ENCODE data around the gene SNX24. TPM values are rescaled to one million over a fixed set of nuclear protein-coding genes. Genes with fewer than 3 reads are reported as not detected.

SNX24 gene
- polyA plus RNA-seq, 2 of the 4 experiments (the other 2 are of a cell fraction), result 20.4 to 22.4 TPM

- Histone ChIP-seq H3K4me2 (no peak overlapping the region), H3K9me3 (no peaks in the 10 kb centered on the region), H3K4me1 (peaks cover 4% of the 10 kb centered on the region; the same call in 1 of the 3 replicates), H3K4me3 (no peak overlapping the region), H3K27ac (no peak overlapping the region)
- DNase-seq (ENCODE audit: low read depth in 1 of 2, low spot score in 1 of 2), result no peak
- no peak for ATAC-seq
- TF ChIP-seq EP300 (IDR thresholded peaks at IDR 0.05) (no peak), HDAC2 (IDR thresholded peaks at IDR 0.05) (no peak), SMC3 (IDR thresholded peaks at IDR 0.05) (no peak), TFCP2L1 (CRISPR knock-in tag; IDR thresholded peaks at IDR 0.05) (no peak), CBX8 (IDR thresholded peaks at IDR 0.05) (no peak), TP53 (CRISPR knock-in tag; IDR thresholded peaks at IDR 0.05) (no peak), FOSL2 (IDR thresholded peaks at IDR 0.05) (no peak), FOSL2 (CRISPR knock-in tag; IDR thresholded peaks at IDR 0.05) (no peak), CBX2 (IDR thresholded peaks at IDR 0.05; ENCODE audit: borderline replicate concordance, low read depth) (no peak), EHF (CRISPR knock-in tag; IDR thresholded peaks at IDR 0.05) (no peak), KDM5A (IDR thresholded peaks at IDR 0.05) (no peak), MAZ (IDR thresholded peaks at IDR 0.05; ENCODE audit: borderline replicate concordance, low read depth, low read length) (no peak), HEYL (CRISPR knock-in tag; IDR thresholded peaks at IDR 0.05) (no peak), RAD21 (conservative IDR thresholded peaks at IDR 0.05 in 1 of 2, IDR thresholded peaks at IDR 0.05 in 1 of 2) (no peak)
- TF ChIP-seq, protein P1, sequence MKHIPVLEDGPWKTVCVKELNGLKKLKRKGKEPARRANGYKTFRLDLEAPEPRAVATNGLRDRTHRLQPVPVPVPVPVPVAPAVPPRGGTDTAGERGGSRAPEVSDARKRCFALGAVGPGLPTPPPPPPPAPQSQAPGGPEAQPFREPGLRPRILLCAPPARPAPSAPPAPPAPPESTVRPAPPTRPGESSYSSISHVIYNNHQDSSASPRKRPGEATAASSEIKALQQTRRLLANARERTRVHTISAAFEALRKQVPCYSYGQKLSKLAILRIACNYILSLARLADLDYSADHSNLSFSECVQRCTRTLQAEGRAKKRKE (CRISPR knock-in tag; IDR thresholded peaks at IDR 0.05; ENCODE audit: low read depth), result no peak
- TF ChIP-seq, protein P2, sequence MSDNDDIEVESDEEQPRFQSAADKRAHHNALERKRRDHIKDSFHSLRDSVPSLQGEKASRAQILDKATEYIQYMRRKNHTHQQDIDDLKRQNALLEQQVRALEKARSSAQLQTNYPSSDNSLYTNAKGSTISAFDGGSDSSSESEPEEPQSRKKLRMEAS (IDR thresholded peaks at IDR 0.05), result no peak
- 79% methylated on average over 5 of the region's 5 CpGs for WGBS (ENCODE audit: missing lambda C conversion rate)
- no peak for FAIRE-seq
- ChIA-PET CTCF (interaction anchor here (1.8 kb wide), 1 partner anchor 13 kb away, joined by 3 read pairs; no protein-coding TSS in a partner anchor), POLR2A (no interaction called here)
These were observed 70.5 kb downstream of the SNX24 start for GRCh38 chr5:122915717-122916461.

DNA sequence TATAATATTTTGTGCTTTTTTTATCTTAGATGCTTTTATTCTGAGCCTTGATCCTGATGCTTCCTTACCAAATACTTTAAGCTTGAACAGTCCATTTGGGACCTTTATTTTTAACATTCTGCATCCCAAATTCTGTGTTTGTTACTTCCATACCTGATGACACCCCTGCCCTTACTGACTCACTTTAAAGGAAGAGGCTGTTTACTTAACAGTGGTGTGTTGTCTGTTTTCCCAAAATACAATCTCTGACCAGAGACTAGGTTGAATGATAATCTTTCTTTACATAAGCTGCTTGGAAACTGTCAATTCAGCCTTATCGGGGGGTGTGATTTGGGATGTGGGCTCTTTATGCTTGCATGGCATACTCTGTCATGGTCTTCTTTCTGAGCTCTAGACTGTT lies 71.1 kb downstream of the SNX24 start:
- Histone ChIP-seq H3K9me3 (no peaks in the 10 kb centered on the region), H3K4me2 (no peak overlapping the region), H3K27ac (no peak overlapping the region), H3K4me3 (no peak overlapping the region), H3K4me1 (peaks cover 4% of the 10 kb centered on the region; the same call in 1 of the 3 replicates)
- ChIA-PET CTCF (interaction anchor here (1.8 to 2.2 kb wide), 2 partner anchors 10 to 12 kb away, joined by 3 to 5 read pairs; no protein-coding TSS in a partner anchor), POLR2A (no interaction called here)
- ATAC-seq (no peak), DNase-seq (ENCODE audit: low read depth in 1 of 2, low spot score in 1 of 2) (no peak), FAIRE-seq (no peak)
- no peak for TF ChIP-seq HOXB13 (CRISPR knock-in tag; IDR thresholded peaks at IDR 0.05; ENCODE audit: low read depth)
- no peak for TF ChIP-seq HOXB5 (CRISPR knock-in tag; IDR thresholded peaks at IDR 0.05)
- TF ChIP-seq, protein P3, sequence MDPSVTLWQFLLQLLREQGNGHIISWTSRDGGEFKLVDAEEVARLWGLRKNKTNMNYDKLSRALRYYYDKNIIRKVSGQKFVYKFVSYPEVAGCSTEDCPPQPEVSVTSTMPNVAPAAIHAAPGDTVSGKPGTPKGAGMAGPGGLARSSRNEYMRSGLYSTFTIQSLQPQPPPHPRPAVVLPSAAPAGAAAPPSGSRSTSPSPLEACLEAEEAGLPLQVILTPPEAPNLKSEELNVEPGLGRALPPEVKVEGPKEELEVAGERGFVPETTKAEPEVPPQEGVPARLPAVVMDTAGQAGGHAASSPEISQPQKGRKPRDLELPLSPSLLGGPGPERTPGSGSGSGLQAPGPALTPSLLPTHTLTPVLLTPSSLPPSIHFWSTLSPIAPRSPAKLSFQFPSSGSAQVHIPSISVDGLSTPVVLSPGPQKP (IDR thresholded peaks at IDR 0.05; ENCODE audit: low read depth, low read length), result no peak
- TF ChIP-seq HEYL (CRISPR knock-in tag; IDR thresholded peaks at IDR 0.05), result no peak
- no peak for TF ChIP-seq ZC3H11A (IDR thresholded peaks at IDR 0.05)
- no peak for TF ChIP-seq BHLHE40 (IDR thresholded peaks at IDR 0.05; ENCODE audit: low read depth, low read length)
- no peak for TF ChIP-seq HDAC2 (IDR thresholded peaks at IDR 0.05)
- no peak for TF ChIP-seq JUNB (IDR thresholded peaks at IDR 0.05)
- no peak for TF ChIP-seq NR3C1 (IDR thresholded peaks at IDR 0.05)
- no peak for TF ChIP-seq NPAS2 (CRISPR knock-in tag; IDR thresholded peaks at IDR 0.05; ENCODE audit: borderline replicate concordance)
- WGBS (ENCODE audit: missing lambda C conversion rate), result 83% methylated on average over 1 of the region's 1 CpG

- 87% methylated on average over 1 of the region's 1 CpG for WGBS (ENCODE audit: missing lambda C conversion rate)
- ChIA-PET POLR2A (no interaction called here), CTCF (no interaction called here)
- Histone ChIP-seq H3K4me3 (no peak overlapping the region), H3K4me2 (no peak overlapping the region), H3K27ac (no peak overlapping the region), H3K9me3 (no peaks in the 10 kb centered on the region), H3K4me1 (peaks cover 4% of the 10 kb centered on the region; the same call in 1 of the 3 replicates)
- TF ChIP-seq MYC (IDR thresholded peaks at IDR 0.05; ENCODE audit: borderline replicate concordance, low read length), result no peak
- TF ChIP-seq POLR2AphosphoS2 (conservative IDR thresholded peaks at IDR 0.05; ENCODE audit: low read length), result no peak
- TF ChIP-seq TP53 (CRISPR knock-in tag; IDR thresholded peaks at IDR 0.05), result no peak
- TF ChIP-seq, protein P2 (IDR thresholded peaks at IDR 0.05), result no peak
- no peak for TF ChIP-seq POLR2A (IDR thresholded peaks at IDR 0.05; ENCODE audit: low read length)
- no peak for TF ChIP-seq ZFP36 (IDR thresholded peaks at IDR 0.05; ENCODE audit: borderline replicate concordance, partially characterized antibody)
- TF ChIP-seq USF2 (IDR thresholded peaks at IDR 0.05), result no peak
- no peak for DNase-seq (ENCODE audit: low read depth in 1 of 2, low spot score in 1 of 2)
- no peak for ATAC-seq
- no peak for FAIRE-seq
These were observed 74.6 kb downstream of the SNX24 start for GRCh38 chr5:122919969-122920368.
